ENCODE results near the gene SYDE2. TPM values are rescaled to one million over a fixed set of nuclear protein-coding genes. Genes with fewer than 3 reads are reported as not detected.

Gene SYDE2
- total RNA-seq, 2 donors from 2014 or later = 12.2 to 17.5 TPM

DNA sequence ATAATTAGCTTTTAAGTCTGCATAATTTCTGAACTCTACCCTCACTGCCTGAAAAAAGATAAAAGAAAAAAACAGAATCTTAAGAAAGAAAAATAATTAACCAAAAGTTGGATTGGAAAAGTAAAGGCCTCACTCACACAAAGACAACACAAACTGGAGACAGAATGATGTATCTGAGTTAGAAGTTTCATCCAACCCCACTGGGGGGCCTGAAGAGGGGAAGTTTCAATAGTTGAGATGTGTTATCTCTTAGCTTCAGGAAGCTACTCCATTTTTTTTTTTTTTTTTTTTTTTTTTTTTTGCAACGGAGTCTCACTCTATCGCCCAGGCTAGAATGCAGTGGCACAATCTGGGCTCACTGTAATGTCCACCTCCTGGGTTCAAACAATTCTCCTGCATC is 19.9 kb downstream of the SYDE2 start:
- DNase-seq (no peak), ATAC-seq (no peak)
- no peak for TF ChIP-seq POLR2A (IDR thresholded peaks at IDR 0.05)
- TF ChIP-seq, protein P1, sequence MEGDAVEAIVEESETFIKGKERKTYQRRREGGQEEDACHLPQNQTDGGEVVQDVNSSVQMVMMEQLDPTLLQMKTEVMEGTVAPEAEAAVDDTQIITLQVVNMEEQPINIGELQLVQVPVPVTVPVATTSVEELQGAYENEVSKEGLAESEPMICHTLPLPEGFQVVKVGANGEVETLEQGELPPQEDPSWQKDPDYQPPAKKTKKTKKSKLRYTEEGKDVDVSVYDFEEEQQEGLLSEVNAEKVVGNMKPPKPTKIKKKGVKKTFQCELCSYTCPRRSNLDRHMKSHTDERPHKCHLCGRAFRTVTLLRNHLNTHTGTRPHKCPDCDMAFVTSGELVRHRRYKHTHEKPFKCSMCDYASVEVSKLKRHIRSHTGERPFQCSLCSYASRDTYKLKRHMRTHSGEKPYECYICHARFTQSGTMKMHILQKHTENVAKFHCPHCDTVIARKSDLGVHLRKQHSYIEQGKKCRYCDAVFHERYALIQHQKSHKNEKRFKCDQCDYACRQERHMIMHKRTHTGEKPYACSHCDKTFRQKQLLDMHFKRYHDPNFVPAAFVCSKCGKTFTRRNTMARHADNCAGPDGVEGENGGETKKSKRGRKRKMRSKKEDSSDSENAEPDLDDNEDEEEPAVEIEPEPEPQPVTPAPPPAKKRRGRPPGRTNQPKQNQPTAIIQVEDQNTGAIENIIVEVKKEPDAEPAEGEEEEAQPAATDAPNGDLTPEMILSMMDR (IDR thresholded peaks at IDR 0.05) = no peak
- no peaks in the 10 kb centered on the region for H3K36me3 ChIP-seq (replicated peaks in 1 of 2; ENCODE audit: insufficient read depth in 1 of 2, low read depth in 2 of 2)
- H3K9me3 ChIP-seq = no peaks in the 10 kb centered on the region
- peaks cover 6% of the 10 kb centered on the region for H3K4me1 ChIP-seq
- H3K27me3 ChIP-seq = no peaks in the 10 kb centered on the region
- WGBS, 2 donors = 81 to 96% methylated on average over 2 of the region's 2 CpGs
- no peak overlapping the region for H3K27ac ChIP-seq
- no peak overlapping the region for H3K4me3 ChIP-seq
- intact Hi-C loops (cut with DNase I) = no loop called here

DNA sequence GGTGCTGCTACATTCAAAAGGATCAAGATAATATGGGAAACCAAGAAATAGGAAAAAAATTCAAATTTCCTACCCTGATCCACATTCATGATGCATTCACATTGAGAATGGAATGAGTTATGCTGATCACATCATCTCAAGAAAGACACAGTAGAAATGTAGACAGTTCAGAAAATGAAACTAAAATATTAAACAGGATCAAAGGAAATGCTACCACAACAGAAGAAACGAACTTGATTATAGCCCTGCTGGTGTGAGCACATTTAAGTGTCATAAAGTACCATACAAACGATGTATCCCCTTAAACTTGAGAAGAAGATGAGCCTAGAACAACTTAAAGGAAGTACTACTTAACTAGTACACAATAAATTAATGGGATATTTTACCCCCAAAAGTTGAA is 21.3 kb downstream of the SYDE2 start:
- H3K27me3 ChIP-seq = no peaks in the 10 kb centered on the region
- DNase-seq = no peak
- peaks cover 6% of the 10 kb centered on the region for H3K4me1 ChIP-seq
- H3K27ac ChIP-seq = no peak overlapping the region
- TF ChIP-seq, protein P1 (IDR thresholded peaks at IDR 0.05) = no peak
- TF ChIP-seq POLR2A (IDR thresholded peaks at IDR 0.05) = no peak
- no peaks in the 10 kb centered on the region for H3K36me3 ChIP-seq (replicated peaks in 1 of 2; ENCODE audit: insufficient read depth in 1 of 2, low read depth in 2 of 2)
- intact Hi-C loops (cut with DNase I) = loop anchor here (10.0 kb wide), 1 partner anchor 65 kb away; no protein-coding TSS in a partner anchor
- 61 to 63% methylated on average over 2 of the region's 2 CpGs for WGBS, 2 donors
- ATAC-seq = no peak
- H3K9me3 ChIP-seq = no peaks in the 10 kb centered on the region
- H3K4me3 ChIP-seq = no peak overlapping the region

DNA sequence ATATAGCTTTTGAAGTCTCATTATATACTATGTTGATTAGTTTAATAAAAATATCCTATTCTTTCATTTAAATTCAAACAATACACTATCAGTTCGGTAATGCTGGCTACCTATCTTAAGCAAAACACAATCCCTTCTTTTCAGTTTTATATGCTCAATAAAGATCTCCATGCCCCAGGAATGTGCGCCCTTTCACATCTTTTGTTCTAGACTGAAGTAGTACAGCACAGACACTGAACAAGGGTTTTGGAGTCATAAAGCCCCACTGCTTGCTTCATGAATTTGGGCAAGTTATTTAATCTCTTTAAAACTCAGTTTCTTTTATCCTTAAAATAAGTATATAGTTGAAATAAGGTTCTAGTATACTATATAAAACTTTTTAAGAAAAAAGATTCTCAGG is 22.4 kb downstream of the SYDE2 start:
- H3K9me3 ChIP-seq = no peaks in the 10 kb centered on the region
- DNase-seq (no peak), ATAC-seq (no peak)
- no peak overlapping the region for H3K4me3 ChIP-seq
- H3K27ac ChIP-seq = no peak overlapping the region
- H3K4me1 ChIP-seq = no peaks in the 10 kb centered on the region
- intact Hi-C loops (cut with DNase I) = loop anchor here (10.0 kb wide), 1 partner anchor 64 kb away; no protein-coding TSS in a partner anchor
- no peaks in the 10 kb centered on the region for H3K36me3 ChIP-seq (replicated peaks in 1 of 2; ENCODE audit: insufficient read depth in 1 of 2, low read depth in 2 of 2)
- no peak for TF ChIP-seq POLR2A (IDR thresholded peaks at IDR 0.05)
- TF ChIP-seq, protein P1 (IDR thresholded peaks at IDR 0.05) = no peak
- H3K27me3 ChIP-seq = no peaks in the 10 kb centered on the region
- WGBS, 2 donors = 90 to 91% methylated on average over 2 of the region's 2 CpGs

DNA sequence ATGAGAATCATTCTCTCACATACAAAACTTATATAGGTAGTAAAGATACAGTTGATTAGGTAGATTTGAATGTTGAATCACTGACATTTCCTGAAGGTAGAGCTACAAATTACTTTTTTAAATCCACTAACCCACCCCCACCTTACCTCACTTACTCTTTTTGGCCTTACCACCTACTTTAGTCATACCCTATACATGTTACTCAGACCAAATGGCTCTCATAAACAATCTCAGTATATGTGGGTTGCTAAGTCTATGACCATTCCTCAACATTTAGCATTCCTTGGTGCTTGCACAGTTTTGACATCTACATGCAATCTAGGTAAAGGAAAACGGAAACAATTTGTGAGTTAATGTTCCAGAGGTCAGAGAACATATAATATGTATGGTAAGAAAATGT is 26.3 kb downstream of the SYDE2 start:
- intact Hi-C loops (cut with DNase I) = loop anchor here (10.0 kb wide), 1 partner anchor 60 kb away; no protein-coding TSS in a partner anchor
- ATAC-seq = no peak

More for the DNA sequence above, 26.3 kb downstream of the SYDE2 start:
- no peak for DNase-seq
- Histone ChIP-seq H3K4me3 (no peak overlapping the region), H3K27ac (no peak overlapping the region), H3K36me3 (replicated peaks in 1 of 2; ENCODE audit: insufficient read depth in 1 of 2, low read depth in 2 of 2) (no peaks in the 10 kb centered on the region), H3K9me3 (no peaks in the 10 kb centered on the region), H3K27me3 (no peaks in the 10 kb centered on the region), H3K4me1 (peaks cover 13% of the 10 kb centered on the region)
- 88 to 97% methylated on average over 1 of the region's 1 CpG for WGBS, 2 donors
- no peak for TF ChIP-seq POLR2A (IDR thresholded peaks at IDR 0.05)
- TF ChIP-seq, protein P1 (IDR thresholded peaks at IDR 0.05) = no peak
